Left ventricle myocardium inferior (tissue), 1 donor: Measurements from ENCODE around the gene STARD7. TPM values are rescaled to one million over a fixed set of nuclear protein-coding genes. Genes with fewer than 3 reads are reported as not detected.
A peak's percentile ranks its signal among the peaks of the same experiment; 100 is the strongest.

ENCODE experiments used
- DNase-seq: peaks from one replicate; pipeline ENCODE4 v3.0.0-alpha.2; 2020
- H3K27ac ChIP-seq: fragments of 200-600 bp; replicated peaks from 2 replicates; pipeline ENCODE4 v1.8.0; 2021
- H3K27me3 ChIP-seq: fragments of 200-600 bp; 2 replicates; pipeline ENCODE4 v1.8.0; 2021; ENCODE audit warnings: low read depth
- H3K36me3 ChIP-seq: fragments of 200-600 bp; 2 replicates; pipeline ENCODE4 v1.8.0; 2021
- H3K4me1 ChIP-seq: fragments of 200-600 bp; 2 replicates; pipeline ENCODE4 v1.8.0; 2021
- H3K4me3 ChIP-seq: fragments of 200-600 bp; 2 replicates; pipeline ENCODE4 v1.8.0; 2021; ENCODE audit warnings: mild to moderate bottlenecking, moderate library complexity
- H3K9me3 ChIP-seq: fragments of 200-600 bp; replicated peaks from 2 replicates; pipeline ENCODE4 v1.8.0; 2021
- CTCF ChIP-seq: fragments of 200-600 bp; IDR thresholded peaks from 2 replicates; pipeline ENCODE4 v1.8.0; 2021; ENCODE audit warnings: antibody characterized with exemption, mild to moderate bottlenecking, borderline replicate concordance
- intact Hi-C: fragments of 100-400 bp; cut with micrococcal nuclease; formaldehyde crosslinking; loops from one replicate; pipeline ENCODE4 v1.11.0; 2022
- total RNA-seq: library from RNA; stranded (reverse); fragmentation: NEBNext Ultra II Directional; extraction: Animal tissue kit (Norgen Biotek cat#: 25700); gene quantifications from one replicate; pipeline ENCODE4 v1.2.1, GENCODE V29; 2021
- donor health status: DM: no; HTN: yes; CAD: no; lungs with severe emphysema.

STARD7 gene
- total RNA-seq, 1 donor from 2014 or later: 174 TPM

GRCh38 chr2:96175951-96176350, 32.7 kb downstream of the STARD7 start:
- Histone ChIP-seq H3K27ac (no peak overlapping the region), H3K36me3 (no peaks in the 10 kb centered on the region), H3K4me1 (peaks cover 17% of the 10 kb centered on the region), H3K4me3 (no peak overlapping the region), H3K9me3 (no peaks in the 10 kb centered on the region), H3K27me3 (no peaks in the 10 kb centered on the region)
- no peak for TF ChIP-seq CTCF
- no peak for DNase-seq
- intact Hi-C loops: no loop called here

- intact Hi-C loops: no loop called here
- no peaks in the 10 kb centered on the region for H3K27me3 ChIP-seq
- H3K4me3 ChIP-seq: no peak overlapping the region
- peaks cover 17% of the 10 kb centered on the region for H3K4me1 ChIP-seq
- no peaks in the 10 kb centered on the region for H3K36me3 ChIP-seq
- no peak overlapping the region for H3K27ac ChIP-seq
- peak; percentile 94 for TF ChIP-seq CTCF
- DNase-seq: peak; percentile 70
- H3K9me3 ChIP-seq: peaks cover 4% of the 10 kb centered on the region
Observed at GRCh38 chr2:96174251-96175144, 34.1 kb downstream of the STARD7 start.

- no peak for DNase-seq
- peaks cover 14% of the 10 kb centered on the region for H3K4me1 ChIP-seq
- no peaks in the 10 kb centered on the region for H3K27me3 ChIP-seq
- TF ChIP-seq CTCF: no peak
- intact Hi-C loops: no loop called here
- peaks cover 4% of the 10 kb centered on the region for H3K9me3 ChIP-seq
- no peaks in the 10 kb centered on the region for H3K36me3 ChIP-seq
- H3K4me3 ChIP-seq: no peak overlapping the region
- no peak overlapping the region for H3K27ac ChIP-seq
Observed at GRCh38 chr2:96171831-96172230, 36.8 kb downstream of the STARD7 start.

- H3K4me1 ChIP-seq: peaks cover 3% of the 10 kb centered on the region
- TF ChIP-seq CTCF: no peak
- H3K36me3 ChIP-seq: no peaks in the 10 kb centered on the region
- peaks cover 4% of the 10 kb centered on the region for H3K9me3 ChIP-seq
- H3K27me3 ChIP-seq: no peaks in the 10 kb centered on the region
- intact Hi-C loops: no loop called here
- H3K27ac ChIP-seq: no peak overlapping the region
- DNase-seq: no peak
- H3K4me3 ChIP-seq: no peak overlapping the region
Observed at GRCh38 chr2:96170626-96171025, 38.0 kb downstream of the STARD7 start.

GRCh38 chr2:96169868-96170507, 38.6 kb downstream of the STARD7 start:
- no peak for TF ChIP-seq CTCF
- intact Hi-C loops: no loop called here
- H3K4me3 ChIP-seq: no peak overlapping the region

More at GRCh38 chr2:96169868-96170507, 38.6 kb downstream of the STARD7 start:
- no peak for DNase-seq
- peaks cover 3% of the 10 kb centered on the region for H3K4me1 ChIP-seq
- peaks cover 4% of the 10 kb centered on the region for H3K9me3 ChIP-seq
- H3K27ac ChIP-seq: no peak overlapping the region
- no peaks in the 10 kb centered on the region for H3K36me3 ChIP-seq
- peaks cover 2% of the 10 kb centered on the region for H3K27me3 ChIP-seq
